IPS-18c (cell line): ENCODE measurements around the gene TDRD3.

Source experiments
- H3K4me3 ChIP-seq: 2 replicates; pipeline ENCODE4 v1.7.0; 2013; ENCODE audit warnings: low read depth, mild to moderate bottlenecking, low read length, moderate library complexity; ENCODE audit not compliant: insufficient read depth
- H3K9me3 ChIP-seq: one replicate; pipeline ENCODE4 v1.6.1; 2013; ENCODE audit warnings: mild to moderate bottlenecking, low read length, moderate library complexity; ENCODE audit not compliant: control insufficient read depth, insufficient read depth

TDRD3 gene

DNA sequence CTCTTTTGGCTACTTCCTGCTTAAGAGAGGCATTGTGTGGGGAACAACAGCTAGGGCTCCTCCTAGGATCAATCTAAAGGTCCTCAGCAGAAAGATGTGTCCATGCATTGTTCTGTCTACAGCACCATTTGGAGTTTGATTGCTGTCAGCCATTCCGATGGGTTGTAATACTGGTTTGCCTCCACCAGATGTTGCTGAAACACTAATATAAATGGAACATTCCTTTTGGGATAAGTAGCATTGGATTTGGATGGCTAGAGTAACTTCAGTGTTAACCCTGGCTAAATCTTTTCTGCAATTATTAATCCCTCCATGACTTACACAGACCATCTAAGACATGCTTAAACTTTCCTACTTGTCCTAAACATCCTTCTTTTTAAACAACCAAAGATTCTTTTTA lies 104.2 kb downstream of the TDRD3 start:
- Histone ChIP-seq H3K4me3 (no peak overlapping the region), H3K9me3 (peaks cover 13% of the 10 kb centered on the region)

DNA sequence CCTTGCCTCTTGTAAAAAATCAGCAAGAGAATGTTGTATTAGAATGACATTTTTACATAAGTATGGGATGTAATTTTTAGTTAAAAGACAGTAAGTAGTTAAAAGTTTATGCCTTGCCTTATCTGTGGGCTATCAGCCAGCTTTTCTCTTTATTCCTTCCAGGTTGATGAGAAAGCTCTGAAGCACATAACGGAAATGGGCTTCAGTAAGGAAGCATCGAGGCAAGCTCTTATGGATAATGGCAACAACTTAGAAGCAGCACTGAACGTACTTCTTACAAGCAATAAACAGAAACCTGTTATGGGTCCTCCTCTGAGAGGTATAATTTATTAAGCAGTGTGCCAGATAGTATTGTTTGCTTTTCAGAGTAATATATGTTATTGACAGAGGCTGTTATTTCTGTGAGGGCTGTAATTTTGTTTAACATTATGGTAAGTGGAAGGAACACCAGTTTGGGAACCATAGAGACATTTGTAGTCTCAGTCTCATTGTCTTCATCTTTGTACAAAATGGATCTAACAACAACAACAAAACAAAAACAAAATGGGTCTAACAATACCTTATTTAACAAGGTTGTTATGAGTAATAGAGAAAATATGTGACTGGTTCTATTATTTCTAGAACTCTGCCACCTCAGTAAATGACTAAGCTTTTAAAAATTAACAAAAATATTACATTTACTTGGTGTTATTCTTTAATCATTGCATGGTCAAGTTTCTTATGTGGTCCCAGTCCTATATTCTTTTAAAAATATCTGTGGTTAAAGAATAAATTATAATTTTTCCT lies 112.8 kb downstream of the TDRD3 start:
- H3K4me3 ChIP-seq, result no peak overlapping the region
- H3K9me3 ChIP-seq, result peaks cover 5% of the 10 kb centered on the region

DNA sequence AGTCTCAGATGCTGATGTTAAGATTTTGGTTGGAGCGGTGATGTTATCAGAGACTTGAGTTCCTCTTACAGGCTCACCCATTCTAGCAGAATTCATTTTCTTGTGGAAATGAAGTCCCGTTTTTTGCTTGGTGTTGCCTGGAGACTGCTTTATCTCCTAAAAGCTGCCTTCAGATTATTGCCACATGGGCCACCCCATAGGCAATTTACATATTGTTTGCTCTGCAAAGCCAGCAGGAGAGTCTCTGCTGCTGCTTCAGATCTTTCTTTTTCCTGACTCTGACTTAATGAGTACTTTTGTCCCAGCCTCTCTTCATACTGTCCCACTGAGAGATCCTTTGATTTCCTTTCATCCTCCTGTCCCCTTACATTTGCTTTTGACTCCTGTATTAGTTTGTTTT lies 114.6 kb downstream of the TDRD3 start:
- Histone ChIP-seq H3K4me3 (no peak overlapping the region), H3K9me3 (peaks cover 5% of the 10 kb centered on the region)

DNA sequence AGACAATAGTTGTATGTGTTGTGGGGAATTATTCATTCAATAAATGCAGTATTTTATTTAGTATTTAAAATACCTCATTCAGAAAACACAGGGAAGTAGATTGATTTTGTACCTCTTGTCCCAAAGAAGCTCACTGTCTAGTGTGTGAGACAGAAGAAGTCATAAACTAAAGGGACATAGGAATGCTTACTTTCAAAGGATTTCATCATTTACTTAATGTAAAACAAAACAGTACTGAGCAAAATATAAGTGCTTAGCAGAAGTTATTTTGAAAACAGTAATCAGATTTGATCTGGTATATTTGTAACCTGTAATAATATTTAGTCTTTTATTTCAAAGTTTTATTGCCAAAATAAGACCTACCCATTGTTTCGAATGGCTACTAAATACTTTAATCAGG lies 117.9 kb downstream of the TDRD3 start:
- Histone ChIP-seq H3K9me3 (peaks cover 5% of the 10 kb centered on the region), H3K4me3 (no peak overlapping the region)

DNA sequence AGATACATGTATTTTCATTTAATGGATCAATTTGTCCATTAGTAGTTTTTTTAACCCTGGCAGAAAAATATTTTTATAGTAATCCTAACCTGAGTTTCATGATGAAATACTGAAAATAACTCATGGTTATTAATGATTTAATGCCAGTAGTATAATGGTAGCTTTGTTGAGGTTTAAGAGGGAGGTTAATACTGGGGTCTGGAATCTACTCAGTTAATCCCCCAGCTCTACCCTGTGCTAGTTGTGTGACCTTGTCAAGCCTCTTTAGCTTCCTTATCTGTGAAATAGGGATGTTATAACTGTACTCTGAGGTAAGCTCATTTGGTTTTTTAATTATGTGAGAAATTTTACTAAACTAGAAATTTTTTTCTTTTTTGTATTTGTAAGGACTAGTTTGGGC lies 122.5 kb downstream of the TDRD3 start:
- Histone ChIP-seq H3K9me3 (no peaks in the 10 kb centered on the region), H3K4me3 (no peak overlapping the region)

DNA sequence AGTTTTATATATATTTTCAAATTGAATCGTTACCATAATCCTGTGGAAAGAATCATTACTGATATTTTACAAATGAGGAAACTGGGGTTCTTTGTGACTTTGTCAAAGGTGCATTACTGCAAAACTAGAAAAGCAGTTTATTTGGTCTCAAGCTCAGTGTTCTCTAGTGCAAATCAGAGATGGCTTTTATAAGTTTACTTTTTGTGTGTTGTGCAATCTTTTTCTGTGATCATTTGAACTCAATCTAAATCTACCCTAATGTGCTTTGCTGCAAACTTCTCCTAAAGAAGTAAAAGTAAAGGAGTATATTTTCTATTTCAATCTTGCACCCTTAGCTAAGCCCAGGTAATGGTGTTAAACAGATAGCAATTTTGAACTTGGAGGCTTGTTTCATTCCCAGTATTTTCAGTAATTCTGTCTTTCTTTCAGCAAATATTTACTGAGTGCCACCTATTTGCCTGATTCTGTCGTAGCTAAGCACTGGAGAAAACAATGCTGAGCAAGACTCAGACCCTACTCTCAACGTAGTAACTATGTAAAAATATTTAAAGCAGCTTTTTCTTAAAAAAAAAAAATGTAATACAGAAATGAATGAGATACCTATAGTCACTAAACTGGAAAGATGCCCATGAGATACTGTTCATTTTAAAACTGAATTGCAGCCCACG lies 124.0 kb downstream of the TDRD3 start:
- Histone ChIP-seq H3K9me3 (no peaks in the 10 kb centered on the region), H3K4me3 (no peak overlapping the region)

DNA sequence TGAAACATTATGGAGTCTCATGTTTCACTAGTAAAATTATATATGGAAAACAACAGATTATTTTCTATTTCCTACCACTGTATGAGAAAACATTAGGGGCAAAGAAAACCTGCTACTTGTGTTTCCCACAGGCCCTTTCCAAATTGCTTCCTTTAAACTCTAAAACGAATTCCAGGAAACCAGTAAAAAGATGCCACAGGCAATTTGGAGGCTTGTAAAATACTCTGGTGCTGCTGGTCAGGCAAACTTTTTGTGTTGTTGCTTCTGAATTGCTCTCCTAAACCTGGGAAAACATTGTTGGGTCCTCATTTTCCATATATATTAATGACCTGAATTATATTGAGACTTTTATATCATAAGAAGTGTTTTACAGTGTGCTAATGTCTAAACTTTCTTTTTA lies 141.5 kb downstream of the TDRD3 start:
- H3K4me3 ChIP-seq, result no peak overlapping the region

DNA sequence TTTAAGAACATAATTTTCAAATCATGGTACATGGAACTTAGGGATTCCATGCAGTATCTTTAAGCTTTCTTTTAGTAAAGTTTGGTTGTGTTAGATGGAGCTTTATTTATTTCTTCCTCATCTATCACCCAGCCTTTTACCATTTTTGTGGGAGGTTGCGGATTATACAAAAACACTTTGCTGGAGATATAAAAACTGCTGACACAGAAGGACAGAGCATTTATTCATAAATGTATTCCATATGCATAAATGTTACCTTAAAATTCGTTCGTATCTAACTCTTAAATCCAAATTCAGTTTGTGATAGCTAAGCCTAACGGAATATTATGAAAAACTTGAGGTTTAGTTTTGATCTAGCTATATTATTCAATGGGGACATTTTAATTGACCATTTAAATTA lies 143.3 kb downstream of the TDRD3 start:
- H3K4me3 ChIP-seq, result no peak overlapping the region

More for the DNA sequence above, 141.5 kb downstream of the TDRD3 start:
- H3K9me3 ChIP-seq, result no peaks in the 10 kb centered on the region

DNA sequence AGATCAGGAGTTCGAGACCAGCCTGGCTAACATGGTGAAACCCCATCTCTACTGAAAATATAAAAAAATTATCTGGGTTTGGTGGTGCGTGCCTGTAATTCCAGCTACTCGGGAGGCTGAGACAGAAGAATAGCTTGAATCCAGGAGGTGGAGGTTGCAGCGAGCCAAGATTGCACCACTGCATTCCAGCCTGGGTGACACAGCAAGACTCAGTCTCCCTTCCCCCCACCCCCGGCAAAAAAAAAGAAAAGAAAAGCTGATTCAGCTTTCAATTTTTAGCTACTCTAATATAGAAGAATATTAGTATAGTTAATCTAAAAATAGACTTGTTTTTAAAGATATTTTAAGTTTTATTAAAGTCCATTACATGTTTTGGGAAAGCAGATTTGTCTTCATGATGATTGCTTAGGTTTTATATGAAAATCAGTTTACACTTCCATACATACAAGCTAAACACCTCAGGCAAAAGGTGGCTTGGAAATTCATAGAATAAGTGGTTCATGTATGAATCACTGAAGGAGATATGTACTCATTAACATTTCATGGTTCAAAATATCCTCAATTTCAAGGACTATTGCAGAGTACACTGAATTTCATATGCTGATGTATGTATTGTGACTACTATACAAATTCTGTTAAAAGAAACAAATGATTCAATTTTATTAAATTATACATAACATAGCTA lies 165.2 kb downstream of the TDRD3 start:
- Histone ChIP-seq H3K4me3 (no peak overlapping the region), H3K9me3 (no peaks in the 10 kb centered on the region)

More for the DNA sequence above, 143.3 kb downstream of the TDRD3 start:
- H3K9me3 ChIP-seq, result no peaks in the 10 kb centered on the region

DNA sequence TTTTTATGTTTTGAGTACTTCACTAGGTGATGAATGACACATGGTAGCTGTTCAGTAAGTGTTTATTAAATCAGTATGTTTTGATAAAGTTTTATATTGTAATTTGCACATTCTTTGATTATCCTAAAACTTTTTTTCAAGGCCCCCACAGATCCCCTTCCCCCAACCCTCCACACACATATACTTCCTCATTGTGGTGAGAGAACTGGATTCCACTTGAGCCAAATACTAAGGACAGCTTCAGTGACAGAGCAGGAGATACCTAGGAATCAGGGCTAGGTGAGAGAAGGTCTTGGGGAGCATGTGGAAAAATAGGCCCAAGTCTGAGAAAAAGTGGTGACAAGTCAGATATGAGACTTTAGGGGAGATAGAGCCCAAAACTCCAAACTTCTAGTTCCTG lies 174.6 kb downstream of the TDRD3 start:
- no peaks in the 10 kb centered on the region for H3K9me3 ChIP-seq
- H3K4me3 ChIP-seq, result no peak overlapping the region

DNA sequence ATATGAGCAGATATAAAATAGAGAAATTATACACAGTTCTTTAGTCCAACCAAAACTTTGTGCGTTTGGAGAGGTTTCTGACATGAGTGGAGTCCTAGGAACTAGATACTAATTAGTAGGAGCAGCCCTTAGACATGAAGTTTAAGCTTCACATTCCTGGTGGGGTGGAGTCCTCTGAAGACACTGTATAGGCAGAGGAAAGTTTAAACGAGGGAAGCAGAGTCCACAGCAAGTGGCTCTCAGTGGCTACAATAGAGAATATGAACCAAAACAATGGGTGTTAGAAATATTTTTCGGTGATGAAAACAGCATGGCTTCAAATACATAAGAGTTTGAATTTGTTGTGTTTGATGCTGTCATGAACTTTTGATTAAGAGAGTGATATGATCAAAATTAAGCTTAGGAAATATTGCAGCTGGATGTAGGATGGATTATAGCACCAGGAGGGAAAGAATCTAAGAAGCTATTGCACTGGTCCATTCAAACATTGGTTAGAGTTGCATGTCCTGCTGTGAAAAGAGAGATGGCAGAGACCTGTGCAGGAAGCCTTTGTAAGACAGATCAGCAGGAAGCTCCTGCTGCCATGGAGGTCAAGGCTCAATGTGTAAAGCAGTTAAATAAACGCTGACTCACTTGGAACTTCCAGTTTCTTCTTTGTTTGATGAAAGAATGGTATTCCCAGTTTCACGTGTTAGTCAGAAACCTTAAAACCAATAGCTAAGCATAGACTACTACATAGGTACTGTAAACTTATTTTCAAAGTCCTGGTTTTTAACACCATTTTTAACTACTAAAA lies 175.2 kb downstream of the TDRD3 start:
- no peak overlapping the region for H3K4me3 ChIP-seq
- no peaks in the 10 kb centered on the region for H3K9me3 ChIP-seq

DNA sequence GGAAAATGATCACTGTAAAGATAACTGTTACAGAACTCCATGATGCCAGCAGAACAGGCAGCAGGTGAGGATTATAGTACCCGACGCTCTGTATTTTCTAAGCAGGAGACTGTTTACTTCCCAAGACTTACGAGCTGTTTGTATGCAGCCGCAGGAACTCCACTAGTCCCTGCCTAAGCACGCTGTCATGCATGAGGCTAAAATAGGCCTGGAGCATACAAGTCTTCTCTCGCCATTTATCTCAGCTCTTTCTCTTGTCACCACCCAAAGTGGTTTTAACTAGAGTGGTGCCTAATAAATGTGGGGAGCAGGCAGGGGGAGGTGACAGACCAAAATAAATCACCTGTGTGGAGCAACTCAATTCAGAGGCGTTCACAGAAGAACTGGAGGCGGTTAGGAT lies 175.8 kb downstream of the TDRD3 start:
- Histone ChIP-seq H3K9me3 (no peaks in the 10 kb centered on the region), H3K4me3 (no peak overlapping the region)

DNA sequence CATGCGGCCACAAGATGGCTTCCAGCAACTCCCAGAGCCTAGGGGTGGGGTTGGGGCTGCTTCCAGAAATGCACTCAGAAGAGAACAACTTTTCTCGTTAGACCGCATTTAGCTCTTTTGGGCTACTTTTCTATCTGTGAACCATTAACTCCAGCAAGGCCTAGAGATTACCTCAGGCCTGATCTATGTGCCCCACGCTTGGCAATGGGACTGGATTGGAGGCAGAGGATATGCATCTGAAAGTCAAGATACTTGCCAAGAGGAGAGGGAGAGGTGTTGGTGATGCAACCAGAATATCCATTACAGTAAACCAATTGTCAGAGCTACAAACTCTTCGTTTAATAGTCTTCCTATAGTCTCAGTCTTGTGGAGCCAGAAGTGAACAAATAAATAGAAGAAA lies 177.7 kb downstream of the TDRD3 start:
- H3K9me3 ChIP-seq, result no peaks in the 10 kb centered on the region
- no peak overlapping the region for H3K4me3 ChIP-seq

DNA sequence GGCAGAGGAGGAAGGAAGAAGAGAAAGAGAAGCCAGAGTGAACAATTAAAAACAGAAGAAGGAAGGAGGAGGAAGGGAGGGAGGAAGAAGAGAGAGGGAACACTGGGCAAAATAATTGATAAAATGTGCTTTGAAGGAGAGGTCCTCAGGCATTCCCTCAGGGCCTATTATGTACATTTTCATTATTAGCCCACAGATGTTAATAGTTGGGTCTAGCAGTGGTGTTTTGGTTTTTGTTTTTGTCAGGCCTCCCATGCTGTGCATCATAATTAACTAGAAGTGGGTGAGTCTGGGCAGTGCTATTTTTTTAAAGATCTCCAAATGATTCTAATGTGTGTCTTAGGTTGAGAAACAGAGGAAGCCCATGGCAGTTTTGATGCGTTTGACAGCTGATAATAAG lies 178.1 kb downstream of the TDRD3 start:
- Histone ChIP-seq H3K4me3 (no peak overlapping the region), H3K9me3 (no peaks in the 10 kb centered on the region)

DNA sequence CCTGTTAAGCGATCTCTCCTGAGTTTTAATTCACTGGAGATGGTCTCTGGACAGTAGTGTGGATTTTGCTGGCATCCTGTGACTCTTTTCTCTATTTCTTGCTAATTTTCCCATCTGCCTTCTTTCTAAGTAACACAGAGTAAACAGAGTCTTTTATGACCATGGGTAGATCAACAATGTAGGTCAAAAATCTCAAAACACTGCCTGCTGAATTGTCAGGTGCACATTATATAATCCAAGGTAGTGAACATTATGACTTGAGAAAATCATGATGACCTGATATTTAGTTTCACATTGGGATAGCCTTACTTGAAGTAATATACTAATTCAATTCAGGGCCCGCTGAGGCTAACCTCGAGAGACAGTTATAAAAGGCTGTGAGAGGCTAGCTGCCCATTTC lies 180.7 kb downstream of the TDRD3 start:
- Histone ChIP-seq H3K9me3 (no peaks in the 10 kb centered on the region), H3K4me3 (no peak overlapping the region)

DNA sequence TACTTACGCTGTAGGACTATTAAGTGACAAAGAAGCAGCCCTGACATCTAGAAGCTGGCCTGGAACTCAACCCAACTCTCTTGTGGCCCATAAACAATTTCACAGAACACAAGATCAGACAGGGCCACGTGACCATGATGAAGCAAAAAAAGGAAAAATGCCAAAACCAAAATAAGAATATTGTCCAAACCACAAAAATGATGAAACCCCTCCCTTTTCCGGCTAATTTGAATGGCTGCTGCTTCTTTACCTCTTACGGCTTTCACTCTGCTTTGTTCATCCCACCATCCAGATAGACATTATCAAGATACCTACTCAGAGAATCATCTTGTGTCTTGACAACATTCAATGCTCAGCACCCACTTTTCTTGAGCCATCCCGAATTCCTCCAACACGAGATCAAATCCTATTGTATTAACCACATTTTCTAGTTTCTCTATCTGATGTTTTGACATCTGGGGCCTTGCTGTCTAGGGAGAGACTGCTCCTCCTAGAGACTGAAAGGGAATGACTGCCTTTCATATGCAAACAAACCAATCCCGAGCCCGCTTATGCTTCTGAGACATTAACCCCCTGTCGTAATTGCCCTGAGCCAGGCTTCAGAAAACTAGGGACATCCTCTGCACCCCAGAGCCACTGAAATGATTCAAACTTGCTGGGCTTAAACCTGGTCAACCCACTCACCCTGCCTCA lies 186.3 kb downstream of the TDRD3 start:
- no peak overlapping the region for H3K4me3 ChIP-seq
- no peaks in the 10 kb centered on the region for H3K9me3 ChIP-seq
